ENCODE measurements around the gene NOC2L. TPM values are rescaled to one million over a fixed set of nuclear protein-coding genes. Genes with fewer than 3 reads are reported as not detected.

NOC2L gene
- total and polyA plus RNA-seq, 9 of the 15 experiments (the other 6 are each of a cell fraction or from before 2014, with no cell fraction given) = 4.0 to 410 (median 200) TPM

DNA sequence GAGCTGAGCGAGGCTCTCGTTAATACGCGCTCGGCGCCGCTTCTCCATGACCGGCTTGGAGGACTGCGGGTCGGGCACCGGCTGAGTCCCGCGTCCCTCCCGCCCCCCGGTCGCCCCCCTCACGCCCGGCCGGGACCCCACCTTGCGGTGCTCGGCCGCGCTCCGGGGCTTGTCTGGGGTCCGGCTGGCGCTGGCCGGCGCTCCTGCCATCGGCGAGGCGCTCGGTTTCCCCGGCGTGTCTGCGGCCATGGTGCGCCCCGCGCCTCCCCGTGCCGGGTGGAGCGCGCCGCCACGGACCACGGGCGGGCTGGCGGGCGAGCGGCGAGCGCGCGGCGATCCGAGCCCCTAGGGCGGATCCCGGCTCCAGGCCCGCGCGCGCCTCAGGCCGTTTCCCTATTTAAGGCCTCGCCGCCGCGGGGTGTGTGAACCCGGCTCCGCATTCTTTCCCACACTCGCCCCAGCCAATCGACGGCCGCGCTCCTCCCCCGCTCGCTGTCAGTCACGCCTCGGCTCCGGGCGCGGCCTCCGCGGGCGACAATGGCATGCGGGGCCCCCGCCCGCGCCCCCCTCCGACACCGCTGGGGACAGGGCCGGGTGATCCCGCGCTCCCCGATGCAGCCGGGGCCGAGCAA is 40.8 kb upstream of the NOC2L start, which contains the start of gene HES4 (continued):
- TF ChIP-seq, protein P1, sequence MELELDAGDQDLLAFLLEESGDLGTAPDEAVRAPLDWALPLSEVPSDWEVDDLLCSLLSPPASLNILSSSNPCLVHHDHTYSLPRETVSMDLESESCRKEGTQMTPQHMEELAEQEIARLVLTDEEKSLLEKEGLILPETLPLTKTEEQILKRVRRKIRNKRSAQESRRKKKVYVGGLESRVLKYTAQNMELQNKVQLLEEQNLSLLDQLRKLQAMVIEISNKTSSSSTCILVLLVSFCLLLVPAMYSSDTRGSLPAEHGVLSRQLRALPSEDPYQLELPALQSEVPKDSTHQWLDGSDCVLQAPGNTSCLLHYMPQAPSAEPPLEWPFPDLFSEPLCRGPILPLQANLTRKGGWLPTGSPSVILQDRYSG (tag; conservative IDR thresholded peaks at IDR 0.05; ENCODE audit: low read depth) = no peak
- TF ChIP-seq, protein P2, sequence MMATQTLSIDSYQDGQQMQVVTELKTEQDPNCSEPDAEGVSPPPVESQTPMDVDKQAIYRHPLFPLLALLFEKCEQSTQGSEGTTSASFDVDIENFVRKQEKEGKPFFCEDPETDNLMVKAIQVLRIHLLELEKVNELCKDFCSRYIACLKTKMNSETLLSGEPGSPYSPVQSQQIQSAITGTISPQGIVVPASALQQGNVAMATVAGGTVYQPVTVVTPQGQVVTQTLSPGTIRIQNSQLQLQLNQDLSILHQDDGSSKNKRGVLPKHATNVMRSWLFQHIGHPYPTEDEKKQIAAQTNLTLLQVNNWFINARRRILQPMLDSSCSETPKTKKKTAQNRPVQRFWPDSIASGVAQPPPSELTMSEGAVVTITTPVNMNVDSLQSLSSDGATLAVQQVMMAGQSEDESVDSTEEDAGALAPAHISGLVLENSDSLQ (IDR thresholded peaks at IDR 0.05) = peak; percentile 97
- TF ChIP-seq, protein P3, sequence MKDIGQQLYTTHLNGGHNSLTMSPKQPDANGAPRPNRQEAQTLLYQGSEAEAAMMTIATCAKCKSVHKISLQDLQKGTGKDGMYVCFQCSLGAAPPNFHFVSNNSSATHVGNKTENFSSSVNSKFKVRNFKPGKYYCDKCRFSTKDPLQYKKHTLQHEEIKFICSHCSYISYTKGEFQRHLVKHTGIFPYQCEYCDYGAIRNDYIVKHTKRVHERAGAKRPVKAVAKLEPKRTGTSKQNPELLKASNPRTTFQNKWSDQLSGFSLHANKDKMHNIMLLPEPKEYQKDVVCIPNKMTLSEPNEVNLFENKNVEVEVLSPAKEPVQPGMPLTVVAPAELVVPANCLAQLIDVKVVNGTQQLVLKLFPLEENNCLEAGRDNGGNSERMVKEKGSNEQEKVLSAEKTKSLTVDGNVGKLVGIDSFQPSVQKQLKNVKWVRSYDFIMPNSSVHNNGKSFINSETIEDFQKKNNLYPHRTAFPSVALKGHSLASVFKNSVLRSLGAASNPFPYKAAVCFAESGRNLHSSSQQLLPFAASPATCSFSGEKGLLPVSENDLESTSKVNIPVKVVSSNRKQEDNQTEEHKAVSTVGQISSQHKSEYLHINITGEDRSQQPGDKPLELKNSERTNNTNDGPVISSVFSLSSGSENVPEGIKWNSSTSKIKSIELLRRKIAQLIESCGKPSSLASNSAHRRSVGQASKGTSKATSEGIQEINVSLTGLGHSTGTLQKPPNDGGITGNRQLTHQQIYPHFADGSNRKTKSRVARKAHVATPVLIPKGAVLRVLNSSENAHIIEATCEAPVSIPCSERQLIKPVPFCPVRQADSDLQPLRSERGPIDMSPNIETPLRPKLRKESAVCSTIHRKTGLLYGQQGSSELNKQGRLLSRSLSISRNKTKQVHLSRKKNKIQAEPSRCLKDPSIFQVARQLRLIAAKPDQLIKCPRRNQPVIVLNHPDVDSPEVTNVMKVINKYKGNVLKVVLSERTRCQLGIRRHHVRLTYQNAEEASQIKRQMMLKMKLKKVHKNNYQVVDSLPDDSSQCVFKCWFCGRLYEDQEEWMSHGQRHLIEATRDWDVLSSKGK (CRISPR knock-in tag; IDR thresholded peaks at IDR 0.05) = no peak
- TF ChIP-seq, protein P4, sequence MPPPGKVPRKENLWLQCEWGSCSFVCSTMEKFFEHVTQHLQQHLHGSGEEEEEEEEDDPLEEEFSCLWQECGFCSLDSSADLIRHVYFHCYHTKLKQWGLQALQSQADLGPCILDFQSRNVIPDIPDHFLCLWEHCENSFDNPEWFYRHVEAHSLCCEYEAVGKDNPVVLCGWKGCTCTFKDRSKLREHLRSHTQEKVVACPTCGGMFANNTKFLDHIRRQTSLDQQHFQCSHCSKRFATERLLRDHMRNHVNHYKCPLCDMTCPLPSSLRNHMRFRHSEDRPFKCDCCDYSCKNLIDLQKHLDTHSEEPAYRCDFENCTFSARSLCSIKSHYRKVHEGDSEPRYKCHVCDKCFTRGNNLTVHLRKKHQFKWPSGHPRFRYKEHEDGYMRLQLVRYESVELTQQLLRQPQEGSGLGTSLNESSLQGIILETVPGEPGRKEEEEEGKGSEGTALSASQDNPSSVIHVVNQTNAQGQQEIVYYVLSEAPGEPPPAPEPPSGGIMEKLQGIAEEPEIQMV (tag; conservative IDR thresholded peaks at IDR 0.05; ENCODE audit: low read depth) = no peak
- TF ChIP-seq ZNF174 (CRISPR knock-in tag; IDR thresholded peaks at IDR 0.05) (no peak), BCL6 (CRISPR knock-in tag; IDR thresholded peaks at IDR 0.05) (no peak), ZNF184 (CRISPR knock-in tag; IDR thresholded peaks at IDR 0.05) (no peak), MYBL2 (IDR thresholded peaks at IDR 0.05; ENCODE audit: low read depth) (no peak), MYBL2 (CRISPR knock-in tag; IDR thresholded peaks at IDR 0.05; ENCODE audit: borderline replicate concordance) (no peak), CHD4 (IDR thresholded peaks at IDR 0.05; ENCODE audit: insufficient read depth, insufficient replicate concordance, low read depth, low read length, poor library complexity, severe bottlenecking) (no peak), ZBTB1 (CRISPR knock-in tag; IDR thresholded peaks at IDR 0.05; ENCODE audit: borderline replicate concordance, low read depth) (peak; percentile 80), GTF2E2 (tag; IDR thresholded peaks at IDR 0.05) (peak; percentile 43; the same call in 1 of the 2 replicates), FIP1L1 (IDR thresholded peaks at IDR 0.05; ENCODE audit: low read depth, low read length, poor library complexity, severe bottlenecking) (no peak), MTF1 (CRISPR knock-in tag; IDR thresholded peaks at IDR 0.05; ENCODE audit: borderline replicate concordance) (no peak), DPF2 (IDR thresholded peaks at IDR 0.05) (no peak)
- TF ChIP-seq, protein P5, sequence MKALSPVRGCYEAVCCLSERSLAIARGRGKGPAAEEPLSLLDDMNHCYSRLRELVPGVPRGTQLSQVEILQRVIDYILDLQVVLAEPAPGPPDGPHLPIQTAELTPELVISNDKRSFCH (CRISPR knock-in tag; IDR thresholded peaks at IDR 0.05) = no peak
- TF ChIP-seq, protein P5 (tag; IDR thresholded peaks at IDR 0.05) = no peak
- TF ChIP-seq, protein P6, sequence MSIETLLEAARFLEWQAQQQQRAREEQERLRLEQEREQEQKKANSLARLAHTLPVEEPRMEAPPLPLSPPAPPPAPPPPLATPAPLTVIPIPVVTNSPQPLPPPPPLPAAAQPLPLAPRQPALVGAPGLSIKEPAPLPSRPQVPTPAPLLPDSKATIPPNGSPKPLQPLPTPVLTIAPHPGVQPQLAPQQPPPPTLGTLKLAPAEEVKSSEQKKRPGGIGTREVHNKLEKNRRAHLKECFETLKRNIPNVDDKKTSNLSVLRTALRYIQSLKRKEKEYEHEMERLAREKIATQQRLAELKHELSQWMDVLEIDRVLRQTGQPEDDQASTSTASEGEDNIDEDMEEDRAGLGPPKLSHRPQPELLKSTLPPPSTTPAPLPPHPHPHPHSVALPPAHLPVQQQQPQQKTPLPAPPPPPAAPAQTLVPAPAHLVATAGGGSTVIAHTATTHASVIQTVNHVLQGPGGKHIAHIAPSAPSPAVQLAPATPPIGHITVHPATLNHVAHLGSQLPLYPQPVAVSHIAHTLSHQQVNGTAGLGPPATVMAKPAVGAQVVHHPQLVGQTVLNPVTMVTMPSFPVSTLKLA (conservative IDR thresholded peaks at IDR 0.05) = no peak
